ENCODE measurements around the gene BRMS1L.
A peak's percentile ranks its signal among the peaks of the same experiment; 100 is the strongest.
"Not testable (repeated sequence)": the region's sequence is repeated elsewhere in the genome, so short reads cannot be mapped to it uniquely, and the experiment has no call there.

BRMS1L gene

DNA sequence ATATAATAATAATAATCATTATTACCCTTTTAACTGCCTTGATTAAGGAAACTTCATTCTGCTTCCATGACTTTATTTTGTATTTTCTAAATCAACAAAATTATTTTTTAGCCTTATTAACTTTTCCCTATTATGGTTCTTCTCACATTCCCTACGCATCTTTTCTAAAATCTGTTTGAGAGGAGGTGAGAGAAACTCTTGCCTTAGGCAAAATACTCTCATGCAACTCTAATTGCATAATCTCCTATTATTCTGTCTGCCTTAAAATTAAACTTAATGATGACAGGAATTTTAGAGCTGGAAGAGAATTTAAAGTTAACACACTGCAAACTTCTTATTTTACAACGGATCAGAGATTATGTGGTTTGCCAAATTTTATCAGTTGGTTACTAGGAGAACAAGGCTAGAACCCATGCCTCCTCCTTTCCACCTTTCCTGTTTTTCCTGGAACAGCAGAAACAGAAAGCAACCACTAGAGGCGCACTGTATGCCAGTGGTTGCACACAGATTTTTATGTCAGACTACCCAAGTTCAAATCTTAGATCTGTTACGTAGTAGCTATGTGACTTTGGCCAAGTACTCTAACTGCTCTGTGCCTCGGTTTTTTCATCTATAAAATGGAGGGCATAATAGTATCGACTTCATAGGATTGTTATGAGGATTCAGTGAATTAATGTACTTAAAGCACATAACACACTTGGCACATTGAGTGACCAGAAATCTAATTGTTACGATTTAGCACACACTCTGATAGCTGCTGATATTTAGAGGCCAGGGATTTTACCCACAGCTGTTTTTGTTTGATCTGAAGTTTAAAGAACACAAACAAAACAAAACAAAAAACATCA lies 4.3 kb upstream of the BRMS1L start:
- DNase-seq: peak; percentile 34

GRCh38 chr14:35822501-35822900 lies 3.6 kb upstream of the BRMS1L start:
- DNase-seq: no peak

GRCh38 chr14:35824446-35825165 lies 1.5 kb upstream of the BRMS1L start:
- not testable (repeated sequence) for DNase-seq

DNA sequence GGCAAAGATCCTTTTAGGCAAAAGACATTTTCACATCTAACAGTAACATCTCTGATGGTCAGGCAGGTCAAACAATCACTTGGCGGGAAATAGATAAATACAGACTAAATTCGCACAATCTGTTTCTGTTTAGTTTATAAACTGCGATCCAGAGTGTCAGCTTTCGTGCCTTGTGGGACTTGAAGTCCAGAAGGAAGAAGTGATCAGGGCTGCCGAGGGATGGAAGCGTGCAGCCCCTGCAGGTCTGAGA lies 245 bp upstream of the BRMS1L start:
- DNase-seq: no peak

DNA sequence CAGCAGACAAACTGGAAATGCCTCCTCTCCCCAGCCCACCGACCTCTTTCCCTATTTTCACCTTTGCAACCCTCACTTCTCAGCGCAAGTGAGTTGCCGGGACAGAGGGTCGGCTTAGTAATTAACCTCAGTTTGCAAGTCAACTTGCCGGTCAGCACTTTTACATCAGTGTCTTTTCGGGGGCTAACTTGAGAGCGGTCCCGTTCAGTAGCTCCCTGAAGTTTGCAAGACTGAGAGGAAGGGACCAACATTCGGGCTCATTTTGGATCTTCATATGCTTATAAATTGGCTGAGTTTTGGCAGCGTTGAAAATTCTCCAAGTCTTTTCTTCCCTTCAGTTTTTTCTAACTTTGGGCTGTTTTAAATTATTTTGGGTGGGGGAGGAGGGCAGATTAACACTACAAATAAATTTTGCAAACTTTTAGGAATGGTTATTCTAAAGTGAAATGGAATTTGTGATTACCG lies 846 bp downstream of the BRMS1L start:
- DNase-seq: no peak

- no peak for DNase-seq
Measured at GRCh38 chr14:35827678-35828472, 1.7 kb downstream of the BRMS1L start.

DNA sequence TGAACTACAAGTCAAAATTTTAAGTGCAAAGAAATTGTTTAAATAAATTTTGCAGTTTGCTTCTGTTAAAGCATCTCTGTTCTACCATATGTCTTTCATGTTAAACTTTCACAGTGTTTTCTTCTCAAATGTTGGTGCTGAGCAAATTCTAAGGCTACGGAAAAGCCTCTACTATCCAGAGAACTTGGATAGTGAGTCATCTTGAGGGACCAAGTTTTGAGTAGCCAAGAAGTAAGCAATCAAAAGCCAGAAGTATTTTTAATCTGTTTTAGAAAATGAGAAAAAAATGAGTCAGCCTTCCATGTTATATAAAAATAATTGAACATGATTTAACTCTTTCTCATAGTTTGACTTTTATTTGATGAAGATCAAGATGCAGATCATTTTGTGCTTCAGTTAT lies 3.3 kb downstream of the BRMS1L start:
- peak; percentile 59 for DNase-seq

GRCh38 chr14:35835208-35835982 lies 9.3 kb downstream of the BRMS1L start:
- DNase-seq: no peak

DNA sequence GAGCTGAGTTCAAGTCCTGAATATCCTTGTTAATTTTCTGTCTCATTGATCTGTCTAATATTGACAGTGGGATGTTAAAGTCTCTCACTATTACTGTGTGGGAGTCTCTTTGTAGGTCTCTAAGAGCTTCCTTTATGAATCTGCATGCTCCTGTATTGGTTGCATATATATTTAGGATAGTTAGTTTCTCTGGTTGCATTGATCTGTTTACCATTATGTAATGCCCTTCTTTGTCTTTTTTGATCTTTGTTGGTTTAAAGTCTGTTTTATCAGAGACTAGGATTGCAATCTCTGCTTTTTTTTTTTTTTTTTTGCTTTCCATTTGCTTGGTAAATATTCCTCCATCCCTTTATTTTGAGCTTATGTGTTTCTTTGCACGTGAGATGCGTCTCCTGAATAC lies 15.6 kb downstream of the BRMS1L start:
- not testable (repeated sequence) for DNase-seq

DNA sequence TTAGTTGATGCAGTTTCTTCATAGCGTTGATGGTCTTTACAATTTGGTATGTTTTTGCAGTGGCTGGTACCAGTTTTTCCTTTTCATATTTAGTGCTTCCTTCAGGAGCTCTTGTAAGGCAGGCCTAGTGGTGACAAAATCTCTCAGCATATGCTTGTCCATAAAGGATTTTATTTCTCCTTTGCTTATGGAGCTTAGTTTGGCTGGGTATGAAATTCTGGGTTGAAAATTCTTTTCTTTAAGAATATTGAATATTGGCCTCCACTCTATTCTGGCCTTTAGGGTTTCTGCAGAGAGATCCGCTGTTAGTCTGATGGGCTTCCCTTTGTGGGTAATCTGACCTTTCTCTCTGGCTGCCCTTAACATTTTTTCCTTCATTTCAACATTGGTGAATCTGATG lies 16.1 kb downstream of the BRMS1L start:
- DNase-seq: not testable (repeated sequence)

DNA sequence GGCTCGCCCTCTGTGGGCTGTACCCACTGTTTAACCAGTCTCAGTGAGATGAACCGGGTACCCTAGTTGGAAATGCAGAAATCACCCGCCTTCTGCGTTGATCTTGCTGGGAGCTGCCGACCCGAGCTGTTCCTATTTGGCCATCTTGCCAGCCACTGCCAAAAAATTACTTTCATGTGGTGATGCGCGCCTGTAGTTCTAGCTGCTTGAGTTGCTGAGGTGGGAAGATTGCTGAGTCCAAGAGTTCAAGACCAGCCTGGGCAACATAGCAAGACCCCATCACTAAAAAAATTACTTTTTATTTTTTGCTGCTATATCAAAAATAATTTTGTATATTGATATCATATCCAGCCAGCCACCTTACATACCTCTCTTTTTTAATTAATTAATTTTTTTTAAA lies 18.4 kb downstream of the BRMS1L start:
- DNase-seq: no peak

DNA sequence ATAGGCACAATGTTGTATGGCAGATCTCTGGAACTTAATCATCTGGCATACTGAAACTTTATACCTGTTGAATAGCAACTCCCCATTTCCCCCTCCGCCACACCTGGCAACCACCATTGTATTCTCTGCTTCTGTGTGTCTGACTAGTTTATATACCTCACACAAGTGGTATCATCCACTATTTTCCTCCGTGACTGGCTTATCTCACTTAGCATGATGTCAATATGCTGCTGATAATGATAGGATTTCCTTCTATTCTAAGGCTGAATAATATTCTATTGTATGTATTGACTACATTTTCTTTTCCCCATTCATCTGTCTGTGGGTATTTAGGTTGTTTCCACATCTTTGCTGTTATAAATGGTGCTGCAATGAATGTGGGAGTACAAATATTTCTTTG lies 21.5 kb downstream of the BRMS1L start:
- no peak for DNase-seq

GRCh38 chr14:35849122-35849521 lies 23.0 kb downstream of the BRMS1L start:
- no peak for DNase-seq

DNA sequence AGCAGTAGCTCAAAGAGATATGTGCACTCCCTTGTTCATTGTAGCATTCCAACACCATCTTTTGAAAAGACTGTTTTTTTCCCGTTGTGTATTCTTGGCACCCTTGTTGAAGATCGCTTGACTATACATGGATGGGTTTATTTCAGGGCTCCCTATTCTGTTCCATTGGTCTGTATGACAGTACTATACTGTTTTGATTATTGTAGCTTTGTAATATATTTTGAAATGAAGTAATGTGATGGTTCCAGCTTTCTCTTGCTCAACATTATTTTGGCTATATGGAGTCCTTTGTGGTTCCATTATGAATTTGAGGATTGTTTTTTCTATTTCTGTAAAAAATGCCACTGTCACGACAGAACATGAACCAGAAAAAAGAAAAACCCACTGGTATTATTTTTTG lies 25.7 kb downstream of the BRMS1L start:
- DNase-seq: no peak

DNA sequence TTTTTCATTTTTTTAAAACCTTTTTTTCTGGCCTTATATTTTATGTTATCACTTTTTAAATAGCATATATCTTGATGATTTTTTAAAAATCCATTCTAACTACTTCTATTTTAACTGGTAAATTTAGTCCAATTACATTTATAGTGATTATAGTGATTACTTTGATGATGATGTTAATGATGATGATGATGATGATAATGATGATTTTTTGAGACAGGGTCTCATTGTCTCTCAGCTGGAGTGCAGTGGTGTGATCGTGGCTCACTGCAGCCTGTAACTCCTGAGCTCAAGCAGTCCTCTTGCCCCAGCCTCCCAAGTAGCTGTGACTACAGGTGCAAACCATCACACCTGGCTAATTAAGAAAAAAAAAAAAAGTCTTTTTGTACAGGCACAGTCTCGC lies 27.1 kb downstream of the BRMS1L start:
- DNase-seq: no peak

- no peak for DNase-seq
Measured at GRCh38 chr14:35854696-35855270, 28.6 kb downstream of the BRMS1L start.

- no peak for DNase-seq
Measured at GRCh38 chr14:35855876-35856481, 29.8 kb downstream of the BRMS1L start.

DNA sequence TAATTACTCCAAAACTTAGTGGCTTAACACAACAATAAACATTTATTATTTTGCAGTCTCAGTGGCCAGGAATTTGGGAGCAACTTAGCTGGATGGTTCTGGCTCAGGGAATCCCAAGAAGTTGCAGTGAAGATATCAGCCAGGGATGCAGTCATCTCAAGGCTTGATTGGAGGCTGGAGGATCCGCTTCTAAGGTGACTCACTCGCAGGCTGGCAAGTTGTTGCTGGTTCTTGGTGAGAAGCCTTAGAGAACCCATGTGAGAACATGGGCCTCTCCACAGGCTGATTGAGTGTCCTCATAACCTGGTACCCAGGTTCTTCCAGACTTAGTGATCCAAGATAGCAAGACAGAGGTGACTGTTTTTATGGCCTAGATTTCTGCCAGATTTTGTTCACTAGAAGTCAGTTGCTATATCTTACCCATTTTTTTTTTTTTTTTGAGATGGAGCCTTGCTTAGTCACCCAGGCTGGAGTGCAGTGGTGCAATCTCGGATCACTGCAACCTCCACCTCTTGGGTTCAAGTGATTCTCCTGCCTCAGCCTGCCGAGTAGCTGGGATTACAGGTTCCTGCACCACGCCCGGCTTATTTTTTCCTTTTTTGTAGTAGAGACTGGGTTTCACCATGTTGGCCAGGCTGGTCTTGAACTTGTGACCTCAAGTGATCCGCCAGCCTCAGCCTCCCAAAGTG lies 32.5 kb downstream of the BRMS1L start:
- peak; percentile 43 for DNase-seq

DNA sequence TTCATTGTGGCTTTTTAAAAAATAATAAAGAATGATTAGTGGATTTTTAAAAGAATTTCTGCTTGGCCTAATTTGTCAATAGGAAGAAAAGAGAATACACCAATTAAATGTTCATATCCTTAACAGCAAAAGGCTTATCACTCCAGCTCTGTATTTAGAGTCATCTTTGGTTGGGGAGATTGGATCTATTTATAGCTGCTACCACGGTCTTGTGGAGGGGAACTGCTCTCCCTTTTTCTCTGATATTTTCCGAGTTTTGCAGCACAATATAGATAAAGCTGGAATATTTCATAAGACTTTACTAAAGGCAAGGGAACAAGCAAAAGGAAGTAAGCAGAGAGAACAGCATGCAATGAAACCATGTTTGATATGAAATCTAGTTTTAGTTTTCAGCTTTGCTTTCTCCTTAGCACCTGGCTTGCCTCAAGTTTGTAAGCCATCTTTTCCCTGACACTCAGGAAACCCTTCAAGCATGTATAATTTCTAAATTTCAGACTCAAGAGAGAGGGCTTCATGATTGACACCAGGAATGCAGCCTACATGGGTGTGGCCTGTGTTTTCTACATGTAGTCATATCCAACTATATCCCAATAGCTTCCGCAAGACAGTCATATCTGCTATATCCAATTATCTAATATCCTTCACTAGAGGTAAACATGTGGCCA lies 35.2 kb downstream of the BRMS1L start:
- no peak for DNase-seq

GRCh38 chr14:35865611-35866324 lies 39.6 kb downstream of the BRMS1L start:
- no peak for DNase-seq

All from fibroblast of skin of back (primary cell).